Stomach (tissue), 9 donors: Measurements from ENCODE around the gene XRCC4. TPM values are rescaled to one million over a fixed set of nuclear protein-coding genes. Genes with fewer than 3 reads are reported as not detected.
A peak's percentile ranks its signal among the peaks of the same experiment; 100 is the strongest.

Experiments
- DNase-seq, 2 donors: peaks; one replicate each; pipeline versions ENCODE4 v3.0.0 to v3.0.0-alpha.2; 2013 to 2019
- H3K27ac ChIP-seq, 5 donors: fragments of 200-600 bp in 4 of 5; sonication (generic) in 4 of 5; one replicate each; pipeline ENCODE4 v1.5.1; 2013 to 2019; ENCODE audit warnings: mild to moderate bottlenecking in 1 of 5, moderate library complexity in 1 of 5
- H3K27me3 ChIP-seq, 3 donors: fragments of 200-600 bp; sonication (generic); one replicate each; pipeline ENCODE4 v1.5.1; 2017 to 2019; ENCODE audit warnings: mixed run types in 1 of 3
- H3K36me3 ChIP-seq, 4 donors: fragments of 200-600 bp; sonication (generic); 1 replicate in 3 of 4; 2 replicates in 1 of 4; pipeline ENCODE4 v1.5.1; 2016 to 2019
- H3K4me1 ChIP-seq, 4 donors: fragments of 200-600 bp; sonication (generic); one replicate each; pipeline ENCODE4 v1.5.1; 2016 to 2019
- H3K4me3 ChIP-seq, 4 donors: fragments of 200-600 bp; sonication (generic) in 3 of 4; one replicate each; pipeline ENCODE4 v1.5.1; 2016 to 2019; ENCODE audit warnings: mild to moderate bottlenecking in 1 of 4
- H3K9me3 ChIP-seq, 4 donors: fragments of 200-600 bp; sonication (generic); one replicate each; pipeline ENCODE4 v1.5.1; 2016 to 2019
- CTCF ChIP-seq, 7 experiments: fragments of 450-650 bp in 4 of 7; fragments of 200-600 bp in 3 of 7; sonication (generic) in 3 of 7; IDR thresholded peaks; one replicate each; pipeline ENCODE4 v1.5.1; 2016 to 2019; ENCODE audit warnings: antibody characterized with exemption in 7 of 7, control low read depth in 2 of 7, mild to moderate bottlenecking in 1 of 7
- EP300 ChIP-seq: sonication (generic); formaldehyde crosslinking; IDR thresholded peaks from one replicate; pipeline ENCODE4 v1.6.1; 2017; ENCODE audit warnings: antibody characterized with exemption
- POLR2A ChIP-seq, 4 donors: fragments of 450-650 bp; IDR thresholded peaks; one replicate each; pipeline ENCODE4 v1.6.1; 2016; ENCODE audit warnings: antibody characterized with exemption in 4 of 4, control low read depth in 2 of 4, mild to moderate bottlenecking in 1 of 4, moderate library complexity in 1 of 4
- POLR2AphosphoS5 ChIP-seq, 3 donors: sonication (generic); formaldehyde crosslinking; IDR thresholded peaks; one replicate each; pipeline ENCODE4 v1.6.1; 2016; ENCODE audit warnings: antibody characterized with exemption in 3 of 3
- WGBS, 5 donors: extraction: QIAGEN DNeasy Blood & Tissue Kit in 3 of 5; methylation state at CpG; one replicate each; pipeline versions ENCODE4 v1.1.5 to v1.1.7; 2013 to 2018; 5-methylcytosine and 5-hydroxymethylcytosine counted together
- intact Hi-C: fragments of 100-400 bp; cut with DNase I; formaldehyde crosslinking; loops from one replicate; pipeline ENCODE4 v1.15.1; 2023; ENCODE audit warnings: low total_unique reads
- polyA plus RNA-seq, 3 donors: library from polyadenylated mRNA; stranded (reverse); fragments of 200-250 nt; gene quantifications; one replicate each; pipeline ENCODE4 v1.2.3, GENCODE V29; 2013
- total RNA-seq, 5 donors: library from RNA; depleted of rRNA; stranded (reverse); fragments of >200 nt; gene quantifications; one replicate each; pipeline versions ENCODE4 v1.1.0 to v1.2.3, GENCODE V29; 2014 to 2016
- donor health status: healthy with polysubstance abuse.
- donor health status: Bipolar disorder and iron deficiency.
- donor health status: healthy.

XRCC4 gene
- total and polyA plus RNA-seq, 8 donors = 0.45 to 14.2 (median 8.4) TPM; not detected in 1

GRCh38 chr5:83375049-83375745, 297.9 kb downstream of the XRCC4 start:
- Histone ChIP-seq H3K36me3 (no peaks in the 10 kb centered on the region), H3K27me3 (no peaks in the 10 kb centered on the region), H3K27ac (no peak overlapping the region), H3K9me3 (no peaks in the 10 kb centered on the region), H3K4me3 (no peak overlapping the region), H3K4me1 (no peaks in the 10 kb centered on the region)
- TF ChIP-seq CTCF (IDR thresholded peaks at IDR 0.05) (no peak), POLR2A (IDR thresholded peaks at IDR 0.05) (no peak), EP300 (no peak), POLR2AphosphoS5 (IDR thresholded peaks at IDR 0.05) (no peak)
- intact Hi-C loops = no loop called here
- 77 to 95% (median 86%) methylated on average over 3 of the region's 3 CpGs for WGBS, 5 donors
- DNase-seq = peak in 1 of 2 donors; percentile 14

GRCh38 chr5:83376461-83376860, 299.1 kb downstream of the XRCC4 start:
- no peaks in the 10 kb centered on the region for H3K9me3 ChIP-seq
- H3K27me3 ChIP-seq = no peaks in the 10 kb centered on the region
- peak overlapping the region in 2 of 5 donors; percentile 6 to 55 for H3K27ac ChIP-seq
- TF ChIP-seq EP300 (no peak), CTCF (IDR thresholded peaks at IDR 0.05) (no peak), POLR2A (IDR thresholded peaks at IDR 0.05) (no peak), POLR2AphosphoS5 (IDR thresholded peaks at IDR 0.05) (no peak)
- H3K4me3 ChIP-seq = no peak overlapping the region
- intact Hi-C loops = no loop called here
- DNase-seq = no peak
- H3K4me1 ChIP-seq = no peaks in the 10 kb centered on the region
- WGBS, 5 donors = 78 to 93% (median 87%) methylated on average over 2 of the region's 2 CpGs
- no peaks in the 10 kb centered on the region for H3K36me3 ChIP-seq

- Histone ChIP-seq H3K9me3 (no peaks in the 10 kb centered on the region), H3K27me3 (no peaks in the 10 kb centered on the region), H3K27ac (peak overlapping the region in 3 of 5 donors; percentile 6 to 55 (median 52)), H3K4me1 (no peaks in the 10 kb centered on the region), H3K4me3 (no peak overlapping the region), H3K36me3 (no peaks in the 10 kb centered on the region)
- intact Hi-C loops = no loop called here
- peak in 1 of 2 donors; percentile 12 for DNase-seq
- 66 to 79% (median 78%) methylated on average over 3 of the region's 3 CpGs for WGBS, 5 donors
- TF ChIP-seq POLR2AphosphoS5 (IDR thresholded peaks at IDR 0.05) (no peak), CTCF (IDR thresholded peaks at IDR 0.05) (no peak), POLR2A (IDR thresholded peaks at IDR 0.05) (no peak), EP300 (no peak)
Observed at GRCh38 chr5:83377131-83377865, 300.0 kb downstream of the XRCC4 start.

GRCh38 chr5:83378624-83379289, 301.4 kb downstream of the XRCC4 start:
- H3K27ac ChIP-seq = no peak overlapping the region
- no peaks in the 10 kb centered on the region for H3K36me3 ChIP-seq
- H3K4me1 ChIP-seq = no peaks in the 10 kb centered on the region
- H3K27me3 ChIP-seq = no peaks in the 10 kb centered on the region
- intact Hi-C loops = no loop called here
- H3K9me3 ChIP-seq = no peaks in the 10 kb centered on the region
- DNase-seq = no peak
- WGBS, 5 donors = 81 to 90% (median 88%) methylated on average over 7 of the region's 7 CpGs
- no peak for TF ChIP-seq POLR2AphosphoS5 (IDR thresholded peaks at IDR 0.05)
- TF ChIP-seq CTCF (IDR thresholded peaks at IDR 0.05) = no peak
- no peak for TF ChIP-seq EP300
- TF ChIP-seq POLR2A (IDR thresholded peaks at IDR 0.05) = no peak
- H3K4me3 ChIP-seq = no peak overlapping the region
